Stimulated activated CD4-positive, alpha-beta T cell treated with anti-CD3 and anti-CD28 coated beads, TNF-alpha, amount 100 ng/mL, for 4 hours (primary cell): ENCODE results near the gene HSF2BP.
"Not testable (repeated sequence)": the region's sequence is repeated elsewhere in the genome, so short reads cannot be mapped to it uniquely, and the experiment has no call there.

Experiments
- DNase-seq, 3 experiments: peaks; one replicate each; pipeline ENCODE4 v3.0.0-alpha.2; 2020; ENCODE audit warnings: low read depth in 3 of 3

The HSF2BP gene

GRCh38 chr21:43619344-43619743 lies 39.9 kb downstream of the HSF2BP start:
- no peak for DNase-seq

- no peak for DNase-seq
These were observed 40.3 kb downstream of the HSF2BP start for GRCh38 chr21:43618940-43619339.

- DNase-seq, result not testable (repeated sequence)
These were observed 42.4 kb downstream of the HSF2BP start for GRCh38 chr21:43616861-43617260.

GRCh38 chr21:43614839-43615238 lies 44.4 kb downstream of the HSF2BP start:
- DNase-seq, result no peak

- DNase-seq, result no peak
These were observed 45.3 kb downstream of the HSF2BP start for GRCh38 chr21:43613755-43614638.

GRCh38 chr21:43611598-43612369 lies 47.5 kb downstream of the HSF2BP start:
- no peak for DNase-seq

- no peak for DNase-seq
These were observed 49.6 kb downstream of the HSF2BP start for GRCh38 chr21:43609501-43610340.

- DNase-seq, result no peak
These were observed 50.6 kb downstream of the HSF2BP start for GRCh38 chr21:43608664-43609063.

GRCh38 chr21:43608225-43608624 lies 51.1 kb downstream of the HSF2BP start:
- DNase-seq, result no peak

GRCh38 chr21:43605320-43606215 lies 53.7 kb downstream of the HSF2BP start:
- no peak for DNase-seq

- DNase-seq, result no peak
These were observed 54.6 kb downstream of the HSF2BP start for GRCh38 chr21:43604505-43605204.

- no peak for DNase-seq
These were observed 55.4 kb downstream of the HSF2BP start for GRCh38 chr21:43603641-43604504.

GRCh38 chr21:43603233-43603626 lies 56.1 kb downstream of the HSF2BP start:
- DNase-seq, result no peak

- no peak for DNase-seq
These were observed 56.7 kb downstream of the HSF2BP start for GRCh38 chr21:43602266-43603232.

GRCh38 chr21:43600642-43601402 lies 58.5 kb downstream of the HSF2BP start:
- no peak for DNase-seq

- no peak for DNase-seq
These were observed 59.6 kb downstream of the HSF2BP start for GRCh38 chr21:43599728-43600127.

- no peak for DNase-seq
These were observed 60.7 kb downstream of the HSF2BP start for GRCh38 chr21:43598416-43599120.
